ENCODE data around the gene MEG3. TPM values are rescaled to one million over a fixed set of nuclear protein-coding genes. Genes with fewer than 3 reads are reported as not detected.

Gene MEG3
- total RNA-seq (2014; rRNA removed; shearing (Covaris generic)) = not detected in 2 replicates
- not detected in 2 replicates for polyA plus RNA-seq (2016; fragmentation: Nextera tagmentation; extraction: Ambion mirVana)
- long read RNA-seq = 0 reads

DNA sequence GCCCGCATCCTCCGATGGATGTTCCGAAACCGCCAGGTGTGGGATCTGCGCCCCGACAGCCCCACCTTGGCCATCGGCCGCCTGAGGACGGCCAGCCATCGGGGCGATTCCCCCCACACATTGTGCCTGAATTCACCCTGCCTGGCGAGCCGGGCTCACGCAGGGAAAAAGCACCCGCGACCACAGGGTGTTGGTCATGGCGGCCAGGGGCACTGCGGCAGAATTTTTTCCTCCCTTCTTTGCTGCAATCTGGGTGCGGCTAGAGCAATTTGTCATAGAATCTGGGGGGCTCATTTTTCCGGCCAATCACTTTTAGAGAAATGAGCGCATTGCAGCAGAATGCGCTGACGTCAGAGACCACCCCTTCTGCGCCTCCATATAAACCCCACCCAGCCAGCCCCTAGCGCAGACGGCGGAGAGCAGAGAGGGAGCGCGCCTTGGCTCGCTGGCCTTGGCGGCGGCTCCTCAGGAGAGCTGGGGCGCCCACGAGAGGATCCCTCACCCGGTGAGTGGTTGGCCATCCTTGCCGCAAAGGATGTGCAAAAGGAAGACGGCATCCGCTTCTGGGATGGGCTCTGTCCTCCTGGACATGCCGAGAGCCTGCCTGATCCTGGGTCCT, at the start of gene MEG3:
Gene MEG3 (plus strand): TSS at position 406 of the 619 bp plus-strand sequence.
- H3K4me1 ChIP-seq (ENCODE audit: insufficient read depth) = no peaks in the 10 kb centered on the region; the same call in 1 of the 2 replicates
- H3K79me2 ChIP-seq (replicated peaks; ENCODE audit: insufficient read depth) = no peaks in the 10 kb centered on the region
- peaks cover 16% of the 10 kb centered on the region for H3K4me1 Mint-ChIP-seq
- no peak within 1 kb of the TSS for H3K4me3 ChIP-seq
- no peak for TF ChIP-seq NANOG (IDR thresholded peaks at IDR 0.05; ENCODE audit: borderline replicate concordance)
- no peak for TF ChIP-seq ZNF114 (CRISPR knock-in tag; IDR thresholded peaks at IDR 0.05)
- TF ChIP-seq, protein P1, sequence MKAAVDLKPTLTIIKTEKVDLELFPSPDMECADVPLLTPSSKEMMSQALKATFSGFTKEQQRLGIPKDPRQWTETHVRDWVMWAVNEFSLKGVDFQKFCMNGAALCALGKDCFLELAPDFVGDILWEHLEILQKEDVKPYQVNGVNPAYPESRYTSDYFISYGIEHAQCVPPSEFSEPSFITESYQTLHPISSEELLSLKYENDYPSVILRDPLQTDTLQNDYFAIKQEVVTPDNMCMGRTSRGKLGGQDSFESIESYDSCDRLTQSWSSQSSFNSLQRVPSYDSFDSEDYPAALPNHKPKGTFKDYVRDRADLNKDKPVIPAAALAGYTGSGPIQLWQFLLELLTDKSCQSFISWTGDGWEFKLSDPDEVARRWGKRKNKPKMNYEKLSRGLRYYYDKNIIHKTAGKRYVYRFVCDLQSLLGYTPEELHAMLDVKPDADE (IDR thresholded peaks at IDR 0.05) = no peak
- TF ChIP-seq CREB1 (CRISPR knock-in tag; IDR thresholded peaks at IDR 0.05; ENCODE audit: low read depth) = no peak
- TF ChIP-seq, protein P2, sequence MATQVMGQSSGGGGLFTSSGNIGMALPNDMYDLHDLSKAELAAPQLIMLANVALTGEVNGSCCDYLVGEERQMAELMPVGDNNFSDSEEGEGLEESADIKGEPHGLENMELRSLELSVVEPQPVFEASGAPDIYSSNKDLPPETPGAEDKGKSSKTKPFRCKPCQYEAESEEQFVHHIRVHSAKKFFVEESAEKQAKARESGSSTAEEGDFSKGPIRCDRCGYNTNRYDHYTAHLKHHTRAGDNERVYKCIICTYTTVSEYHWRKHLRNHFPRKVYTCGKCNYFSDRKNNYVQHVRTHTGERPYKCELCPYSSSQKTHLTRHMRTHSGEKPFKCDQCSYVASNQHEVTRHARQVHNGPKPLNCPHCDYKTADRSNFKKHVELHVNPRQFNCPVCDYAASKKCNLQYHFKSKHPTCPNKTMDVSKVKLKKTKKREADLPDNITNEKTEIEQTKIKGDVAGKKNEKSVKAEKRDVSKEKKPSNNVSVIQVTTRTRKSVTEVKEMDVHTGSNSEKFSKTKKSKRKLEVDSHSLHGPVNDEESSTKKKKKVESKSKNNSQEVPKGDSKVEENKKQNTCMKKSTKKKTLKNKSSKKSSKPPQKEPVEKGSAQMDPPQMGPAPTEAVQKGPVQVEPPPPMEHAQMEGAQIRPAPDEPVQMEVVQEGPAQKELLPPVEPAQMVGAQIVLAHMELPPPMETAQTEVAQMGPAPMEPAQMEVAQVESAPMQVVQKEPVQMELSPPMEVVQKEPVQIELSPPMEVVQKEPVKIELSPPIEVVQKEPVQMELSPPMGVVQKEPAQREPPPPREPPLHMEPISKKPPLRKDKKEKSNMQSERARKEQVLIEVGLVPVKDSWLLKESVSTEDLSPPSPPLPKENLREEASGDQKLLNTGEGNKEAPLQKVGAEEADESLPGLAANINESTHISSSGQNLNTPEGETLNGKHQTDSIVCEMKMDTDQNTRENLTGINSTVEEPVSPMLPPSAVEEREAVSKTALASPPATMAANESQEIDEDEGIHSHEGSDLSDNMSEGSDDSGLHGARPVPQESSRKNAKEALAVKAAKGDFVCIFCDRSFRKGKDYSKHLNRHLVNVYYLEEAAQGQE (IDR thresholded peaks at IDR 0.05; ENCODE audit: unreplicated experiment) = no peak
- TF ChIP-seq CTCF (conservative IDR thresholded peaks at IDR 0.05; ENCODE audit: low read depth in 2 of 2) = no peak
- no peak for TF ChIP-seq POLR2AphosphoS5 (IDR thresholded peaks at IDR 0.05; ENCODE audit: low read depth)
- no peak for TF ChIP-seq EZH2phosphoT487 (IDR thresholded peaks at IDR 0.05; ENCODE audit: unreplicated experiment)
- TF ChIP-seq JUNB (IDR thresholded peaks at IDR 0.05; ENCODE audit: unreplicated experiment) = no peak
- no peak for TF ChIP-seq EZH2 (IDR thresholded peaks at IDR 0.05; ENCODE audit: low read depth, unreplicated experiment)
- TF ChIP-seq ZNF462 (CRISPR knock-in tag; IDR thresholded peaks at IDR 0.05) = no peak
- no peak within 1 kb of the TSS for H3K27ac ChIP-seq (ENCODE audit: low read depth)
- H3K4me2 ChIP-seq = no peak within 1 kb of the TSS
- no peak for ATAC-seq
- no peak within 1 kb of the TSS for H3K27ac Mint-ChIP-seq
- H3K27me3 Mint-ChIP-seq (ENCODE audit: insufficient read depth, low read depth, poor library complexity) = peaks cover 6% of the 10 kb centered on the region
- no peaks in the 10 kb centered on the region for H3K9me2 ChIP-seq (ENCODE audit: insufficient read depth)
- H2AFZ ChIP-seq = no peak within 1 kb of the TSS
- no peak for DNase-seq (ENCODE audit: low spot score)
- no peaks in the 10 kb centered on the region for H3K27me3 ChIP-seq (ENCODE audit: insufficient read depth)
- no peaks in the 10 kb centered on the region for H3F3A ChIP-seq (replicated peaks; ENCODE audit: low read depth)
- H3K9me3 Mint-ChIP-seq = peaks cover 31% of the 10 kb centered on the region
- no peak within 1 kb of the TSS for H3K4me3 Mint-ChIP-seq
- H3K36me3 ChIP-seq (ENCODE audit: insufficient read depth) = no peaks in the 10 kb centered on the region
- H3K36me3 Mint-ChIP-seq (ENCODE audit: low read depth) = peaks cover 21% of the 10 kb centered on the region
- H4K20me1 ChIP-seq (replicated peaks; ENCODE audit: insufficient read depth) = no peaks in the 10 kb centered on the region

All from GM23338 (cell line).